ENCODE data around the gene SLC51B. TPM values are rescaled to one million over a fixed set of nuclear protein-coding genes. Genes with fewer than 3 reads are reported as not detected.
A peak's percentile ranks its signal among the peaks of the same experiment; 100 is the strongest.

SLC51B gene
- total and polyA plus RNA-seq, 4 donors: 31.4 TPM; not detected in 3

- no peak for ATAC-seq (ENCODE audit: low FRiP score)
- H3K4me1 ChIP-seq (ENCODE audit: control insufficient read depth in 1 of 2, insufficient read depth in 2 of 2, low read length in 2 of 2): peaks cover 2 to 11% of the 10 kb centered on the region in 2 donors
- H3K27ac ChIP-seq (ENCODE audit: low read depth in 1 of 2, low read length in 2 of 2): peak overlapping the region in 1 of 2 donors; percentile 88
- H3K27me3 ChIP-seq (ENCODE audit: control insufficient read depth in 1 of 2, insufficient read depth in 2 of 2, low read length in 1 of 2): no peaks in the 10 kb centered on the region
- H3K9me3 ChIP-seq (ENCODE audit: control insufficient read depth, low read length): no peaks in the 10 kb centered on the region
- intact Hi-C loops (cut with DNase I): loop anchor here (2.0 kb wide), 2 partner anchors 19 to 23 kb away; no protein-coding TSS in a partner anchor
- peak in 1 of 2 donors; percentile 19 for DNase-seq
- 7 to 10% methylated on average over 3 of the region's 3 CpGs for WGBS, 2 donors
- no peaks in the 10 kb centered on the region for H3K36me3 ChIP-seq (ENCODE audit: control insufficient read depth in 1 of 2, insufficient read depth in 2 of 2, low read length in 1 of 2)
- H3K4me3 ChIP-seq (ENCODE audit: low read length in 2 of 2): peak overlapping the region; percentile 90 to 91
These were observed 20.9 kb downstream of the SLC51B start for GRCh38 chr15:65066001-65066634.

- ATAC-seq (ENCODE audit: low FRiP score): peak; percentile 45
- Histone ChIP-seq H3K4me1 (ENCODE audit: control insufficient read depth in 1 of 2, insufficient read depth in 2 of 2, low read length in 2 of 2) (peaks cover 2 to 11% of the 10 kb centered on the region in 2 donors), H3K27ac (ENCODE audit: low read depth in 1 of 2, low read length in 2 of 2) (peak overlapping the region; percentile 88 to 100), H3K27me3 (ENCODE audit: control insufficient read depth in 1 of 2, insufficient read depth in 2 of 2, low read length in 1 of 2) (no peaks in the 10 kb centered on the region), H3K9me3 (ENCODE audit: control insufficient read depth, low read length) (no peaks in the 10 kb centered on the region), H3K4me3 (ENCODE audit: low read length in 2 of 2) (peak overlapping the region; percentile 90 to 91), H3K36me3 (ENCODE audit: control insufficient read depth in 1 of 2, insufficient read depth in 2 of 2, low read length in 1 of 2) (no peaks in the 10 kb centered on the region)
- intact Hi-C loops (cut with DNase I): loop anchor here (2.0 kb wide), 2 partner anchors 18 to 22 kb away; no protein-coding TSS in a partner anchor
- peak; percentile 76 to 90 for DNase-seq
- WGBS, 2 donors: 3% methylated on average over 9 of the region's 9 CpGs
These were observed 21.6 kb downstream of the SLC51B start for GRCh38 chr15:65066635-65067316.

GRCh38 chr15:65067317-65067644 is 22.1 kb downstream of the SLC51B start:
- H3K27ac ChIP-seq (ENCODE audit: low read depth in 1 of 2, low read length in 2 of 2): peak overlapping the region; percentile 88 to 100
- H3K36me3 ChIP-seq (ENCODE audit: control insufficient read depth in 1 of 2, insufficient read depth in 2 of 2, low read length in 1 of 2): no peaks in the 10 kb centered on the region
- no peaks in the 10 kb centered on the region for H3K9me3 ChIP-seq (ENCODE audit: control insufficient read depth, low read length)
- peak overlapping the region; percentile 90 to 91 for H3K4me3 ChIP-seq (ENCODE audit: low read length in 2 of 2)
- no peak for DNase-seq
- H3K27me3 ChIP-seq (ENCODE audit: control insufficient read depth in 1 of 2, insufficient read depth in 2 of 2, low read length in 1 of 2): no peaks in the 10 kb centered on the region
- ATAC-seq (ENCODE audit: low FRiP score): no peak
- 1 to 2% methylated on average over 8 of the region's 8 CpGs for WGBS, 2 donors
- H3K4me1 ChIP-seq (ENCODE audit: control insufficient read depth in 1 of 2, insufficient read depth in 2 of 2, low read length in 2 of 2): peaks cover 2 to 9% of the 10 kb centered on the region in 2 donors
- intact Hi-C loops (cut with DNase I): loop anchor here (2.0 kb wide), 2 partner anchors 18 to 22 kb away; no protein-coding TSS in a partner anchor

DNA sequence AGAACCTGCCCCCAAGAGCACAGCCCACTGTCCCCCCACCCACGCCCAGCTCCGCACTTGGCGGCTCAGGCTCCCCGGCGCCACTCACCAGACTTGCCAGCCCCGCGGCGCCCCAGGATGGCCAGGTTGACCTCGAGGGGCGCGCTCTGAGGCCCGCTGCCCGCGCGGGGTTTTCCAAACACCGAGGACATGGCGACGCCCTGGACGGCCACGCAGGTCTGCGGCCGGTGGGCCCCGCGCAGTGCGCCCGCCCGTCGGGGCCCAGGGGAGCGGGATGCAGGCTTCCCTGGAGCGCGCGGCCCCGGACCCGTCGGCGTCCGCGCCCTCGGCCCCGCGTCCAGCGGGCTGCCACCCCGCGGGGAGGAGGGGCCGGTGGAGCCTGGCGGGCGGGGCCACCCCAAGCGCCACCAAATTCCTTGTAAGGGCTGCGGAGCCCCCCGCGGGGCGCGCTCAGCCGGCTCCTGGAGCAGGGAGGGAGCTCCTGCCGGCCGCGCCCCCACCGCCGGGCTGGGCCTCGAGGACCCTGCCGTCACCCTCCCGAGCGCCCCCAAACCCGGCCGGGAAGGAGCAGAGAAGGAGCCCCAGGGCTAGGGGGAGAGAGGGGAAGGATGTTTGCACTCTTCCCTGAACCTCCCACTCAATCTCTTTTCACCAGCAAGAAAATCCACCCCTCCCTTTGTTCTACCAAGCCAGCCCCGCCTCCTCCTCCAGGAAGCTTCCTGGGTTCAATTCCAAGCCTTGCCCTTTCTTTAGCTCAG is 22.6 kb downstream of the SLC51B start, which contains the start of gene RASL12:
TSS of gene RASL12 (minus strand) at position 347 of the 758 bp plus-strand sequence. CDS start at position 191, 156 bp downstream.
- Histone ChIP-seq H3K4me3 (ENCODE audit: low read length in 2 of 2) (peak within 1 kb of the TSS; percentile 90 to 91), H3K27ac (ENCODE audit: low read depth in 1 of 2, low read length in 2 of 2) (peak within 1 kb of the TSS; percentile 88 to 100), H3K27me3 (ENCODE audit: control insufficient read depth in 1 of 2, insufficient read depth in 2 of 2, low read length in 1 of 2) (no peaks in the 10 kb centered on the region), H3K9me3 (ENCODE audit: control insufficient read depth, low read length) (no peaks in the 10 kb centered on the region), H3K36me3 (ENCODE audit: control insufficient read depth in 1 of 2, insufficient read depth in 2 of 2, low read length in 1 of 2) (no peaks in the 10 kb centered on the region), H3K4me1 (ENCODE audit: control insufficient read depth in 1 of 2, insufficient read depth in 2 of 2, low read length in 2 of 2) (peaks cover 2 to 8% of the 10 kb centered on the region in 2 donors)
- 1% methylated on average over 43 to 66 of the region's 66 CpGs for WGBS, 2 donors
- ATAC-seq (ENCODE audit: low FRiP score) (peak; percentile 65), DNase-seq (peak; percentile 78 to 90)
- intact Hi-C loops (cut with DNase I): loop anchor here (2.0 kb wide), 2 partner anchors 17 to 21 kb away; no protein-coding TSS in a partner anchor

DNA sequence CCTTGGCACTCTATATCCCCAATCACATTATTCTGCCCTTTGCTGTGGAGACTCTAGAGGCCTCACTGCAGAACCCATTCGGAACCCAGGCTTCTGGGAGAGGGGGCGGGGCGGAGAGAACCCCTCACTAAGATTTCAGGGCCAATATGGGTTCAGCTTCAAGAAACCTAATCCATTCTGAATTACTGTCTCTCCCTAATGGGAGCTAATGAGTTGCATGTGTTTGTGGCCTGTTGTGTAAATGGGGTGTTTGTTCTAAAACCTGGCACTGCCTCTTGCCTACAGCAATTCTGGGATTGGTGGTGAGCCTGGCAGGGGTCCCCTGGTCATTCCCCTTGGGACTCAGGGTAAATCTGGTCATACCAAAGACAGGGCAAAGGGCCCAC is 23.2 kb downstream of the SLC51B start:
- DNase-seq: peak in 1 of 2 donors; percentile 47
- H3K9me3 ChIP-seq (ENCODE audit: control insufficient read depth, low read length): no peaks in the 10 kb centered on the region
- no peaks in the 10 kb centered on the region for H3K27me3 ChIP-seq (ENCODE audit: control insufficient read depth in 1 of 2, insufficient read depth in 2 of 2, low read length in 1 of 2)
- H3K4me3 ChIP-seq (ENCODE audit: low read length in 2 of 2): peak overlapping the region; percentile 90 to 91
- peaks cover 2 to 7% of the 10 kb centered on the region in 2 donors for H3K4me1 ChIP-seq (ENCODE audit: control insufficient read depth in 1 of 2, insufficient read depth in 2 of 2, low read length in 2 of 2)
- no peak for ATAC-seq (ENCODE audit: low FRiP score)
- 40 to 44% methylated on average over 3 of the region's 3 CpGs for WGBS, 2 donors
- H3K36me3 ChIP-seq (ENCODE audit: control insufficient read depth in 1 of 2, insufficient read depth in 2 of 2, low read length in 1 of 2): no peaks in the 10 kb centered on the region
- intact Hi-C loops (cut with DNase I): no loop called here
- peak overlapping the region; percentile 88 to 100 for H3K27ac ChIP-seq (ENCODE audit: low read depth in 1 of 2, low read length in 2 of 2)

GRCh38 chr15:65069179-65069578 is 24.0 kb downstream of the SLC51B start:
- intact Hi-C loops (cut with DNase I): no loop called here
- no peaks in the 10 kb centered on the region for H3K27me3 ChIP-seq (ENCODE audit: control insufficient read depth in 1 of 2, insufficient read depth in 2 of 2, low read length in 1 of 2)
- H3K4me3 ChIP-seq (ENCODE audit: low read length in 2 of 2): no peak overlapping the region
- H3K27ac ChIP-seq (ENCODE audit: low read depth in 1 of 2, low read length in 2 of 2): peak overlapping the region; percentile 2 to 100
- ATAC-seq (ENCODE audit: low FRiP score) (peak; percentile 1), DNase-seq (peak in 1 of 2 donors; percentile 62)
- no peaks in the 10 kb centered on the region for H3K9me3 ChIP-seq (ENCODE audit: control insufficient read depth, low read length)
- no peaks in the 10 kb centered on the region for H3K36me3 ChIP-seq (ENCODE audit: control insufficient read depth in 1 of 2, insufficient read depth in 2 of 2, low read length in 1 of 2)
- WGBS, 2 donors: 5 to 8% methylated on average over 1 of the region's 1 CpG
- H3K4me1 ChIP-seq (ENCODE audit: control insufficient read depth in 1 of 2, insufficient read depth in 2 of 2, low read length in 2 of 2): peaks cover 2 to 4% of the 10 kb centered on the region in 2 donors

DNA sequence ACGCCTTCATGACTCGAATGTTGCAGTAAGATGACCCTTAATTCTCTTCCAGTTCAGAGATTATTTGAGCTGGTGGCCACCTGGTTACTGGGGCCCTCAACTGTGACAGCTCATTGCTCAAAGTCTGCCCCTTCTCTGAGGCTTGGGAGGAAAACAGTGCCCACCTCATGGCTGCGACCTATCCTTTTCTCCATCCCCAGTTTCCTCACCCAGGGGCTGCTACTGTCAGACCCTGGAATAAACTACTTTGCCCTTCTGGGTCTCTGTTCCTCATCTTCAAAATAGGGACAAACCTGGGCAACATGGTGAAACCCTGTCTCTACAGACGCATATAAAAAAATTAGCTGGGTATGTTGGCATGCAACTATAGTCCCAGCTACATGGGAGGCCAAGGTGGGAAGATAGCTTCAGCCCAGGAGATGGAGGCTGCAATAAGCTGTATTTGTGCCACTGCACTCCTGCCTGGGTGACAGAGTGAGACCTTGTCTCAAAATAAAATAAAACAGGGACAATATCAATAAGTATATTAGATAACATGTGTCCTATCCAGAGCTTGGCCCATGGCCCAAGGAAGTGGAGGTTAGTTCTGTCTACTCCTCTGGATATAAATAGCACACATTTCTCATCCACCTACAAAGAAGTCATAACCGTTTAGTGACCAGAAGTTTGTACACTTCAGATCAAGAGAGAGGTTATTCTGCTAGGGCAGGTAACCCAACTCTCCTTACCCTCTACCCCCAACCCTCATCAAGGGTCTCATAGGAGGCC is 24.8 kb downstream of the SLC51B start:
- WGBS, 2 donors: 61 to 62% methylated on average over 5 of the region's 5 CpGs
- peak overlapping the region in 1 of 2 donors; percentile 100 for H3K27ac ChIP-seq (ENCODE audit: low read depth in 1 of 2, low read length in 2 of 2)
- ATAC-seq (ENCODE audit: low FRiP score): no peak

DNA sequence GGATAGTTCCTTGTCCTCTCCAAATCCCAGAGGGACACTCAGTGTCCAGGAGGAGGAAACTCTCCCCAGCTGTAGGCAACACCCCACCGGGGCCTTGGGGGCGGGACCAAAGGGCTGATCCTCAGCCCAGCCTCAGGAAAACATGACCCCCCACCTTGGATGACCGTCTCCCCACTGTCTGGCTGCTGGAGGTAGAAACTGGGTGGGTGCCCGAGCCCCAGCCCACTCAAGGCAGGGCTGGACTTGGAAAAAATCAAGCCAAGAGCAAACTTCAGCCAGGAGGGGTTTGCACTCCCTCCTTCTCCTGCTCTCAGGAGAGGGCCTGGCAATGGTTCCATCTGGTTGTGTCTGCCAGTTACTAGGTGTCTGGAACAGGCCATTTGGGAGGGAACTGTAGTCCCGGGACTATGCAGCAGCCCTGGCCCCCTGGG is 26.2 kb downstream of the SLC51B start:
- intact Hi-C loops (cut with DNase I): no loop called here
- Histone ChIP-seq H3K4me1 (ENCODE audit: control insufficient read depth in 1 of 2, insufficient read depth in 2 of 2, low read length in 2 of 2) (no peaks in the 10 kb centered on the region), H3K36me3 (ENCODE audit: control insufficient read depth in 1 of 2, insufficient read depth in 2 of 2, low read length in 1 of 2) (no peaks in the 10 kb centered on the region), H3K4me3 (ENCODE audit: low read length in 2 of 2) (no peak overlapping the region), H3K9me3 (ENCODE audit: control insufficient read depth, low read length) (no peaks in the 10 kb centered on the region), H3K27me3 (ENCODE audit: control insufficient read depth in 1 of 2, insufficient read depth in 2 of 2, low read length in 1 of 2) (no peaks in the 10 kb centered on the region), H3K27ac (ENCODE audit: low read depth in 1 of 2, low read length in 2 of 2) (peak overlapping the region; percentile 63 to 100)
- peak; percentile 79 to 85 for DNase-seq
- ATAC-seq (ENCODE audit: low FRiP score): peak; percentile 41
- 3 to 5% methylated on average over 5 of the region's 5 CpGs for WGBS, 2 donors

More for the DNA sequence above, 24.8 kb downstream of the SLC51B start:
- DNase-seq: peak in 1 of 2 donors; percentile 36
- H3K9me3 ChIP-seq (ENCODE audit: control insufficient read depth, low read length): no peaks in the 10 kb centered on the region
- peaks cover 2 to 3% of the 10 kb centered on the region in 2 donors for H3K4me1 ChIP-seq (ENCODE audit: control insufficient read depth in 1 of 2, insufficient read depth in 2 of 2, low read length in 2 of 2)
- no peaks in the 10 kb centered on the region for H3K27me3 ChIP-seq (ENCODE audit: control insufficient read depth in 1 of 2, insufficient read depth in 2 of 2, low read length in 1 of 2)
- no peak overlapping the region for H3K4me3 ChIP-seq (ENCODE audit: low read length in 2 of 2)
- H3K36me3 ChIP-seq (ENCODE audit: control insufficient read depth in 1 of 2, insufficient read depth in 2 of 2, low read length in 1 of 2): no peaks in the 10 kb centered on the region
- intact Hi-C loops (cut with DNase I): no loop called here
